Measurements from ENCODE around the gene LRRC4C.

Gene LRRC4C

DNA sequence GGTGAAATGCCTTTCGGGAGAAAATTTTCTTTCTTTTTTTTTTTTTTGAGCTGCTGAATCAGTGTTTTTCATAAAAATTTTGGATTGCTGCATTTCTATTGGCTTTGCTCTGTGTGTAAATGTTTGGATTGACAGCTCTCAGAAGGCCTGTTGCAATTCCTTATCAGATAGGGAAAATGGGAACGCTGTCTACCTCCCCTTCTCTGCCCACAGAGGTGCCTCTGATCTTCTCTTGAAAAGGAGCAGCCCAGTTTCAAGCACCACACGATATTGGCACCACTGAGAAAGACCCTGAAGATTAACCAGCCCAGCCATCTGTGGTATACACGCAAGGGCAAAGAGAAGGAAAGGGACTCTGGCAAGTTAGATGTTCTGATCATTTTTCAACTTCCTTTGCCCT is 1272.2 kb downstream of the LRRC4C start:
- TF ChIP-seq NFIC (IDR thresholded peaks at IDR 0.05) (no peak), TAF1 (IDR thresholded peaks at IDR 0.05; ENCODE audit: low read depth) (no peak)

DNA sequence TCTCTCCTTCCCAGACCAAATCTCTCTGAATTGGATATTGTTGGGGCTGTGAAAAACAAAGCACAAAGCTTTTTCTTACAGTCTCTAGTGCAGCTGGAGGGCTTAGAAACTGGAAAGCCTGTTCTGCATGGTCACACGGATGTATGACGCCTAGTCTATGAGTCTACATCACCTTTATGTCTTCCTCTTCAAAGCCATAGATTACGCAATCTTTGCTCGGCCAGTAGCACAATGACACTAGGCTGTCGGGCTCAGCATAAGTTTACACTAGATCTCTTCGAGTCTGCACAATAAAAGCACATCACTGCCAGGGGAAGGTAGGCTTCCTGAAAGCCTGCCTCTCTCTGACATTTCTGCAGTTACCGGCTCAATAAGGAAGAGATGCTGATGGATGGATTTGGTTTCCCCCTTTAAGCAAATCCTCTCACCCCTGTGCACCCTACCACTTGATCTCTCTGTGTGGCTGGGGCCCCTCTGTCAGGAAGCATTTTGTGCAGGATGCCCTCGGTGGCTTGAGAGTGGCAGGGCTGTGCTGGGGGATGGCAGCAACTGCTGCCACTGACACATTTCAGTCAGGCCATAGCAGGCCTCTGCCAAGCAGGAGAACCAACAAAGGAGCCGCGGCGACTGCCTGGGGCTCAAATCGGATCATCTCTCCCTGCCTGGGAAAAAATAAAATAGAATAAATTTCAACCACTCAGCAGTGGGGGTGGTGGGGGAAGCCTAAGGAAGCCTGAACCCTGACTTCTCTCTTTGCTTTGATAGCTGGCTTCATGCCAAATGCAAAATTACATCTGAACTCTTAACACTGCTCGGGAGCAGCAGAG is 1272.8 kb downstream of the LRRC4C start:
- TF ChIP-seq CEBPB (IDR thresholded peaks at IDR 0.05) = no peak
- no peak for TF ChIP-seq RAD21 (IDR thresholded peaks at IDR 0.05; ENCODE audit: low read depth)
- no peak for TF ChIP-seq NFIC (IDR thresholded peaks at IDR 0.05)
- TF ChIP-seq TCF12 (IDR thresholded peaks at IDR 0.05; ENCODE audit: low read depth) = no peak
- TF ChIP-seq, protein P1, sequence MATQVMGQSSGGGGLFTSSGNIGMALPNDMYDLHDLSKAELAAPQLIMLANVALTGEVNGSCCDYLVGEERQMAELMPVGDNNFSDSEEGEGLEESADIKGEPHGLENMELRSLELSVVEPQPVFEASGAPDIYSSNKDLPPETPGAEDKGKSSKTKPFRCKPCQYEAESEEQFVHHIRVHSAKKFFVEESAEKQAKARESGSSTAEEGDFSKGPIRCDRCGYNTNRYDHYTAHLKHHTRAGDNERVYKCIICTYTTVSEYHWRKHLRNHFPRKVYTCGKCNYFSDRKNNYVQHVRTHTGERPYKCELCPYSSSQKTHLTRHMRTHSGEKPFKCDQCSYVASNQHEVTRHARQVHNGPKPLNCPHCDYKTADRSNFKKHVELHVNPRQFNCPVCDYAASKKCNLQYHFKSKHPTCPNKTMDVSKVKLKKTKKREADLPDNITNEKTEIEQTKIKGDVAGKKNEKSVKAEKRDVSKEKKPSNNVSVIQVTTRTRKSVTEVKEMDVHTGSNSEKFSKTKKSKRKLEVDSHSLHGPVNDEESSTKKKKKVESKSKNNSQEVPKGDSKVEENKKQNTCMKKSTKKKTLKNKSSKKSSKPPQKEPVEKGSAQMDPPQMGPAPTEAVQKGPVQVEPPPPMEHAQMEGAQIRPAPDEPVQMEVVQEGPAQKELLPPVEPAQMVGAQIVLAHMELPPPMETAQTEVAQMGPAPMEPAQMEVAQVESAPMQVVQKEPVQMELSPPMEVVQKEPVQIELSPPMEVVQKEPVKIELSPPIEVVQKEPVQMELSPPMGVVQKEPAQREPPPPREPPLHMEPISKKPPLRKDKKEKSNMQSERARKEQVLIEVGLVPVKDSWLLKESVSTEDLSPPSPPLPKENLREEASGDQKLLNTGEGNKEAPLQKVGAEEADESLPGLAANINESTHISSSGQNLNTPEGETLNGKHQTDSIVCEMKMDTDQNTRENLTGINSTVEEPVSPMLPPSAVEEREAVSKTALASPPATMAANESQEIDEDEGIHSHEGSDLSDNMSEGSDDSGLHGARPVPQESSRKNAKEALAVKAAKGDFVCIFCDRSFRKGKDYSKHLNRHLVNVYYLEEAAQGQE (IDR thresholded peaks at IDR 0.05; ENCODE audit: low read depth) = no peak
- TF ChIP-seq ZBTB7A (IDR thresholded peaks at IDR 0.05; ENCODE audit: low read depth) = no peak
- no peak for TF ChIP-seq CREB1 (IDR thresholded peaks at IDR 0.05; ENCODE audit: low read depth)
- TF ChIP-seq, protein P2, sequence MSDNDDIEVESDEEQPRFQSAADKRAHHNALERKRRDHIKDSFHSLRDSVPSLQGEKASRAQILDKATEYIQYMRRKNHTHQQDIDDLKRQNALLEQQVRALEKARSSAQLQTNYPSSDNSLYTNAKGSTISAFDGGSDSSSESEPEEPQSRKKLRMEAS (IDR thresholded peaks at IDR 0.05) = no peak
- no peak for TF ChIP-seq EGR1 (IDR thresholded peaks at IDR 0.05)
- no peak for TF ChIP-seq TAF1 (IDR thresholded peaks at IDR 0.05; ENCODE audit: low read depth)
- TF ChIP-seq, protein P3, sequence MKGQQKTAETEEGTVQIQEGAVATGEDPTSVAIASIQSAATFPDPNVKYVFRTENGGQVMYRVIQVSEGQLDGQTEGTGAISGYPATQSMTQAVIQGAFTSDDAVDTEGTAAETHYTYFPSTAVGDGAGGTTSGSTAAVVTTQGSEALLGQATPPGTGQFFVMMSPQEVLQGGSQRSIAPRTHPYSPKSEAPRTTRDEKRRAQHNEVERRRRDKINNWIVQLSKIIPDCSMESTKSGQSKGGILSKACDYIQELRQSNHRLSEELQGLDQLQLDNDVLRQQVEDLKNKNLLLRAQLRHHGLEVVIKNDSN (IDR thresholded peaks at IDR 0.05) = no peak
- TF ChIP-seq EP300 (IDR thresholded peaks at IDR 0.05; ENCODE audit: borderline replicate concordance) = no peak
- no peak for TF ChIP-seq TEAD4 (IDR thresholded peaks at IDR 0.05)
- no peak for TF ChIP-seq FOXM1 (IDR thresholded peaks at IDR 0.05; ENCODE audit: borderline replicate concordance, low read depth)
- TF ChIP-seq YY1 (IDR thresholded peaks at IDR 0.05; ENCODE audit: low read depth) = no peak

DNA sequence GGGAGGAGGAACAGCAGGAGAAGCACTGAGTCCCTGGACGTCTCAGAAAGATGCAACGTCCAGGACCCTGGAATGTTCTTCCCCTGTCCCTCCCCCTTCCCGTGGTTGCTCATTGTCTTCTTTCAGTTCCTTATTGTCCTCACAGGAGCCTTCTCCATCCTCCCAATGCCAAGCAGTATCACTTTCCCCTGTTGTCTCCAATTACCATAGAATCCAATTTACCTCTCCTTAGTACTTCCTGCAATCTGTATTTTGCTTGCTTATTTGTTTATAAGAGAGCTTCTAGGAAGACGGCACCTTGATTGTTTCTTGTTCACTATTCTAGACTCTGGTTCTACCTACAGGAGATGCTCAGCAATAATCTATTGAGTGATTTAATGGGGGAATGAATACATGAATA is 1273.7 kb downstream of the LRRC4C start:
- TF ChIP-seq, protein P3 (IDR thresholded peaks at IDR 0.05) = no peak
- no peak for TF ChIP-seq RAD21 (IDR thresholded peaks at IDR 0.05; ENCODE audit: low read depth)
- TF ChIP-seq FOXM1 (IDR thresholded peaks at IDR 0.05; ENCODE audit: borderline replicate concordance, low read depth) = no peak
- TF ChIP-seq TAF1 (IDR thresholded peaks at IDR 0.05; ENCODE audit: low read depth) = no peak
- no peak for TF ChIP-seq EP300 (IDR thresholded peaks at IDR 0.05; ENCODE audit: borderline replicate concordance)
- TF ChIP-seq YY1 (IDR thresholded peaks at IDR 0.05; ENCODE audit: low read depth) = no peak
- no peak for TF ChIP-seq EGR1 (IDR thresholded peaks at IDR 0.05)
- TF ChIP-seq TCF12 (IDR thresholded peaks at IDR 0.05; ENCODE audit: low read depth) = no peak

DNA sequence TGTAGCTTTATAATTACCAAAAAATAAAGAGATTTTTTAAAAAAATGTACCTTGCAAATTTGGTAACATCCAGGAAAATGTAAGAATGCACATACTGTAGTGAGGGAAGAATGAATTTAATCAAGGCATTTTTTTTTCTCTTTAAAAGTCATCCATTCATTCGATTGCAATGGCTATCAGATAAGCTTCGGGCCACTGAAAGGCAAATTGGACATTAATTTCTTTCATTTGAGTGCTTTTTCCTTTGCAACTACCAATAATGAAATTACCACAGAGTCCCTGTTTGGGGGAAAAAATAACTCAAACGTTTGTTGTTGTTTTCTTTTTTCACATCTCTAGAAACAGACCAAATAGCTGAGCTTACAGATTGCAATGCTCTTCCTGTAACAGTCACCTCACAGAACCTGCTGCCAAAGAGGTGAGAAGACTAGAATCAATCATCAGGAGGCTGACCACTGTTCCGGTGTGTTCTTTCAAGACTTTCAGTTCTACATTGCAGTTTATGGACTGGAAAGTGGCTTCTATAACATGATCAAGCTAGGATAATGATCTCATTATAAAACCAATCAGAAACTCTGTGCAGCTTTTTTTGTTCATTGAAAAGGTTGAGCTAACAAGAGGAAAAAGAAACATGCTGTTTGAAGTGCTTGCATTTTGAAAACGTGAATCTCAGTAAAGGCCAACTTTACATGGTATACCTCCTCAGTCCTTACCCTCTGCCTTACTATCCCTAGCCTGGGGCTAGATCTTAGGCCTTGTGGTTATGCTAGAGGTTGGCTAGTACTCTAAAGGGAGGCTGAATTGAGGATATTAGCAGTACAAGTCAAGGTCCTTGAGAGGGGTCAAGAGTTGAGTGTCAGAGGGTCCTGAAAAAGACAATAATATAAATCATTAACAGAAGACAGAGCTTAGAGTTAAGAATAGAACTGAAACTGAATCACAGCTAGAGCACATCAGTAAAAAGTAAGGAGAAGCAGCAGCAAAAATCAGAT is 1276.1 kb downstream of the LRRC4C start:
- TF ChIP-seq, protein P3 (IDR thresholded peaks at IDR 0.05) = no peak
- no peak for TF ChIP-seq TCF12 (IDR thresholded peaks at IDR 0.05; ENCODE audit: low read depth)
- no peak for TF ChIP-seq EP300 (IDR thresholded peaks at IDR 0.05; ENCODE audit: borderline replicate concordance)
- TF ChIP-seq FOXM1 (IDR thresholded peaks at IDR 0.05; ENCODE audit: borderline replicate concordance, low read depth) = no peak
- TF ChIP-seq, protein P1 (IDR thresholded peaks at IDR 0.05; ENCODE audit: low read depth) = no peak
- no peak for TF ChIP-seq CREB1 (IDR thresholded peaks at IDR 0.05; ENCODE audit: low read depth)
- TF ChIP-seq TEAD4 (IDR thresholded peaks at IDR 0.05) = no peak
- no peak for TF ChIP-seq NFIC (IDR thresholded peaks at IDR 0.05)
- TF ChIP-seq CEBPB (IDR thresholded peaks at IDR 0.05) = no peak

DNA sequence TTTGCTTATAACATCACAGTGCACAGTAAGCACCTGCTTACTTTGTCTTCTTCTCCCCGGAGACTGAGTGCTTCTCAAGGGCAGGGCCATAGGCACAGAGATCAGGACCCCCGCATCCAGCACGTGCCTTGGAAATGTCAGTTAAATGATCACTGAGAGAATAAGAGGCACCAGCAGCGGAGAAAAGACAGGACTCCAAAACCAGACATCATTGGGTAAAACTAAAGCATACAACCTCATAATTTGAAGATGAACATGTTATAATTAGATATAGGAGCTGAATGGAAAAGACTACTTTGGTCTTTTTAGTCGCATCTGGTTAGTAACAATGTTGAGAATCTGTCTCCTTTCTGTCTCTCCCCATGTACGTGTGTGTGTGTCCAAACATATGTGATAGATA is 1279.9 kb downstream of the LRRC4C start:
- TF ChIP-seq YY1 (IDR thresholded peaks at IDR 0.05; ENCODE audit: low read depth) (no peak), TCF12 (IDR thresholded peaks at IDR 0.05; ENCODE audit: low read depth) (no peak), TEAD4 (IDR thresholded peaks at IDR 0.05) (no peak), CREB1 (IDR thresholded peaks at IDR 0.05; ENCODE audit: low read depth) (no peak), ZBTB7A (IDR thresholded peaks at IDR 0.05; ENCODE audit: low read depth) (no peak), NFIC (IDR thresholded peaks at IDR 0.05) (no peak), EP300 (IDR thresholded peaks at IDR 0.05; ENCODE audit: borderline replicate concordance) (no peak), CEBPB (IDR thresholded peaks at IDR 0.05) (no peak)
- TF ChIP-seq, protein P2 (IDR thresholded peaks at IDR 0.05) = no peak
- TF ChIP-seq, protein P1 (IDR thresholded peaks at IDR 0.05; ENCODE audit: low read depth) = no peak
